ENCODE results near the gene FBXL15. TPM values are rescaled to one million over a fixed set of nuclear protein-coding genes. Genes with fewer than 3 reads are reported as not detected.

Gene FBXL15
- total and polyA plus RNA-seq, 2 of the 13 experiments (the other 11 are each of a cell fraction or from before 2014, with no cell fraction given): 4.3 to 8.3 TPM

- no peak for TF ChIP-seq ZNF414 (CRISPR knock-in tag; IDR thresholded peaks at IDR 0.05)
- peak; percentile 29; the same call in 1 of the 2 replicates for TF ChIP-seq ZGPAT (CRISPR knock-in tag; IDR thresholded peaks at IDR 0.05)
- no peak for TF ChIP-seq EP300 (IDR thresholded peaks at IDR 0.05; ENCODE audit: low read depth in 2 of 2, low read length in 2 of 2)
- TF ChIP-seq EP300 (CRISPR knock-in tag; IDR thresholded peaks at IDR 0.05; ENCODE audit: borderline replicate concordance): no peak
- TF ChIP-seq ZFP91 (CRISPR knock-in tag; IDR thresholded peaks at IDR 0.05; ENCODE audit: borderline replicate concordance): peak; percentile 73
- TF ChIP-seq, protein P1, sequence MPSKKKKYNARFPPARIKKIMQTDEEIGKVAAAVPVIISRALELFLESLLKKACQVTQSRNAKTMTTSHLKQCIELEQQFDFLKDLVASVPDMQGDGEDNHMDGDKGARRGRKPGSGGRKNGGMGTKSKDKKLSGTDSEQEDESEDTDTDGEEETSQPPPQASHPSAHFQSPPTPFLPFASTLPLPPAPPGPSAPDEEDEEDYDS (CRISPR knock-in tag; IDR thresholded peaks at IDR 0.05): no peak
- TF ChIP-seq ZNF230 (CRISPR knock-in tag; IDR thresholded peaks at IDR 0.05): peak; percentile 24; the same call in 1 of the 2 replicates
- TF ChIP-seq ZNF83 (CRISPR knock-in tag; IDR thresholded peaks at IDR 0.05; ENCODE audit: borderline replicate concordance): no peak
- TF ChIP-seq ZFP36L1 (CRISPR knock-in tag; IDR thresholded peaks at IDR 0.05): no peak
- TF ChIP-seq CREM (IDR thresholded peaks at IDR 0.05): no peak
- TF ChIP-seq CREM (CRISPR knock-in tag; IDR thresholded peaks at IDR 0.05): no peak
- TF ChIP-seq, protein P2, sequence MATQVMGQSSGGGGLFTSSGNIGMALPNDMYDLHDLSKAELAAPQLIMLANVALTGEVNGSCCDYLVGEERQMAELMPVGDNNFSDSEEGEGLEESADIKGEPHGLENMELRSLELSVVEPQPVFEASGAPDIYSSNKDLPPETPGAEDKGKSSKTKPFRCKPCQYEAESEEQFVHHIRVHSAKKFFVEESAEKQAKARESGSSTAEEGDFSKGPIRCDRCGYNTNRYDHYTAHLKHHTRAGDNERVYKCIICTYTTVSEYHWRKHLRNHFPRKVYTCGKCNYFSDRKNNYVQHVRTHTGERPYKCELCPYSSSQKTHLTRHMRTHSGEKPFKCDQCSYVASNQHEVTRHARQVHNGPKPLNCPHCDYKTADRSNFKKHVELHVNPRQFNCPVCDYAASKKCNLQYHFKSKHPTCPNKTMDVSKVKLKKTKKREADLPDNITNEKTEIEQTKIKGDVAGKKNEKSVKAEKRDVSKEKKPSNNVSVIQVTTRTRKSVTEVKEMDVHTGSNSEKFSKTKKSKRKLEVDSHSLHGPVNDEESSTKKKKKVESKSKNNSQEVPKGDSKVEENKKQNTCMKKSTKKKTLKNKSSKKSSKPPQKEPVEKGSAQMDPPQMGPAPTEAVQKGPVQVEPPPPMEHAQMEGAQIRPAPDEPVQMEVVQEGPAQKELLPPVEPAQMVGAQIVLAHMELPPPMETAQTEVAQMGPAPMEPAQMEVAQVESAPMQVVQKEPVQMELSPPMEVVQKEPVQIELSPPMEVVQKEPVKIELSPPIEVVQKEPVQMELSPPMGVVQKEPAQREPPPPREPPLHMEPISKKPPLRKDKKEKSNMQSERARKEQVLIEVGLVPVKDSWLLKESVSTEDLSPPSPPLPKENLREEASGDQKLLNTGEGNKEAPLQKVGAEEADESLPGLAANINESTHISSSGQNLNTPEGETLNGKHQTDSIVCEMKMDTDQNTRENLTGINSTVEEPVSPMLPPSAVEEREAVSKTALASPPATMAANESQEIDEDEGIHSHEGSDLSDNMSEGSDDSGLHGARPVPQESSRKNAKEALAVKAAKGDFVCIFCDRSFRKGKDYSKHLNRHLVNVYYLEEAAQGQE (IDR thresholded peaks at IDR 0.05; ENCODE audit: borderline replicate concordance in 1 of 2, low read depth in 1 of 2, low read length in 2 of 2): peak in 1 of 2 experiments; percentile 97; a peak in 2 of 4 replicates
- TF ChIP-seq ZNF501 (CRISPR knock-in tag; IDR thresholded peaks at IDR 0.05): peak; percentile 36; the same call in 1 of the 2 replicates
- peak; percentile 94 for TF ChIP-seq MIER2 (CRISPR knock-in tag; IDR thresholded peaks at IDR 0.05)
- no peak for TF ChIP-seq HMGXB3 (CRISPR knock-in tag; IDR thresholded peaks at IDR 0.05; ENCODE audit: borderline replicate concordance)
These were observed 1.1 kb upstream of the FBXL15 start (continued) for GRCh38 chr10:102419269-102420180.

Data from HepG2 (cell line).